Brain microvascular endothelial cell (primary cell): Measurements from ENCODE around the gene TRAF3IP1.
"Not testable (repeated sequence)": the region's sequence is repeated elsewhere in the genome, so short reads cannot be mapped to it uniquely, and the experiment has no call there.

Experiments
- DNase-seq: peaks from one replicate; pipeline ENCODE4 v3.0.0-alpha.2; 2020
- H3K27ac ChIP-seq: fragments of 250-450 bp; sonication (Bioruptor Pico); 2 replicates; pipeline ENCODE4 v1.5.1; 2020; ENCODE audit warnings: mild to moderate bottlenecking, moderate library complexity
- H3K27me3 ChIP-seq: fragments of 250-450 bp; sonication (Bioruptor Pico); replicated peaks from 2 replicates; pipeline ENCODE4 v1.5.1; 2020; ENCODE audit warnings: mild to moderate bottlenecking
- H3K36me3 ChIP-seq: fragments of 250-450 bp; sonication (Bioruptor Pico); replicated peaks from 2 replicates; pipeline ENCODE4 v1.5.1; 2020; ENCODE audit warnings: mild to moderate bottlenecking
- H3K4me3 ChIP-seq: 2 replicates; pipeline ENCODE4 v1.5.1; 2011; ENCODE audit warnings: low read depth, mild to moderate bottlenecking, control low read depth, low read length, moderate library complexity
- CTCF ChIP-seq: IDR thresholded peaks from 2 replicates; pipeline ENCODE4 v1.5.1; 2011; ENCODE audit warnings: low read depth, mild to moderate bottlenecking, moderate library complexity, low read length, control low read depth, inconsistent platforms; ENCODE audit errors: missing control alignments
- in situ Hi-C: cut with HindIII; loops from 2 replicates; pipeline ENCODE4 v1.10.0; 2017; ENCODE audit warnings: low sequenced_read_pairs, low pct_ligation_motif_present

Gene TRAF3IP1

GRCh38 chr2:238322001-238322411 is 1.7 kb downstream of the TRAF3IP1 start:
- no peak overlapping the region for H3K27ac ChIP-seq
- in situ Hi-C loops = no loop called here
- no peak for DNase-seq
- TF ChIP-seq CTCF = no peak
- H3K36me3 ChIP-seq = peaks cover 2% of the 10 kb centered on the region
- H3K27me3 ChIP-seq = no peaks in the 10 kb centered on the region
- no peak overlapping the region for H3K4me3 ChIP-seq

DNA sequence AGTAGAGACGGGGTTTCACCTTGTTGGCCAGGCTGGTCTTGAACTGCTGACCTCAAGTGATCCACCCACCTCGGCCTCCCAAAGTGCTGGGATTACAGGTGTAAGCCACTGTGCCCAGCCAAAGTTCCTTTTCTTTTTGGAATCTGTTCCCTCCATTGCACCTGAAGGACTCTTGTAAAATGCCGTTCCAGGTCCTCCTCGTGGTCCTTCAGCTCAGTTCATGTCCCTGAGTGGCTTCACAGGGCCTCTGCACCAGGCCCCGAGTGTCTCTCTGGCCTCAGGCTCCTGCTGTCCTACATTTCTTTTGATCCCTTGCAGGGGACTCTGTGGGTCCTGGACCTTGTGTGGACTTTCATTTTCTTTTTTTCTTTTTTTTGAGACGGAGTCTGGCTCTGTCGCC is 3.9 kb downstream of the TRAF3IP1 start:
- DNase-seq, H3K36me3 ChIP-seq, H3K27me3 ChIP-seq, H3K4me3 ChIP-seq, H3K27ac ChIP-seq, in situ Hi-C loops: not testable (repeated sequence)

DNA sequence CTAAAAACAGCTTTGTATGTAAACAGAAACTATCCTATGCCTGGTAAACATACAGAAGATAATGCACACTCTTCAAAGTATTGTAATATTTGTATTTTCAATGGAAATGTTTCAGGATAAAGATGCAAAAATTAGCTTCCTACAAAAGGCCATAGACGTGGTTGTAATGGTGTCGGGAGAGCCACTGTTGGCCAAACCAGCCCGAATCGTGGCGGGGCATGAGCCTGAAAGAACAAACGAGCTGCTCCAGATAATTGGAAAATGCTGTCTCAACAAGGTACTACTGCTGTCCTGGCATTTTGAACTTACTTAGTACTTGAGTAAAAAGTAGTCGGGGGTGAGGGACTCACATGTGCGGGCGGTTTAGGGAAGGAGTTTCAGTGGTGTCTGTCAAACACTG is 5.4 kb downstream of the TRAF3IP1 start:
- H3K27me3 ChIP-seq = no peaks in the 10 kb centered on the region
- no peak for DNase-seq
- in situ Hi-C loops = no loop called here
- TF ChIP-seq CTCF = no peak
- no peak overlapping the region for H3K27ac ChIP-seq
- H3K4me3 ChIP-seq = no peak overlapping the region
- H3K36me3 ChIP-seq = peaks cover 6% of the 10 kb centered on the region

DNA sequence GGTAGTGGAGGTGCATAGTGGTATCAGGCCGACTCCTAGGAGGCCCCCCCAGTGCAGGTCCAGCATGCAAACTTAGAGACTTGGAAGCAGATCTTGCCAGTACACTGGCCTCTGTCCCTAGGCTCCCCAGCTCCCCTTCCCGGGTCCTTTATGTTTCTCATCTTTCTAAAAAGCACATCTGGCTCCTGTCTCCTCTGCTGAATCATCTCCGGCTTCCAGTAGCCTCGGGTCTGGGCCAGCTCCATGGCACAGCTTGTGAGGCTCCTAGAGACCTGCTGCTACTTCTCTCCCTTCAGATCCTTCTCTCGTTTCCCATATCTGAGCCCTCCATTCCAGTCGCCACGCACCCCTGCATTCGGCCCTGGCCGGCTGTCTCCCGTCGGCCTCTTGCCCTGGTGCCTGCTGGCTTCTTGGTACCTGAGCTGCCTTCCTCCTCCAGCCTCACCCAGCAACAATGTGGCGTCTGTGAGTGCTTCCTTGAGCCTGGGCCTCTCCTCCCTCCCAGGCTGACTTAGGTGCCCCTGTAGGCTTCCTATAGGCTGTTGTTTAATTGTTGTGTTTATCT is 6.6 kb downstream of the TRAF3IP1 start:
- Histone ChIP-seq H3K4me3 (no peak overlapping the region), H3K27ac (no peak overlapping the region), H3K27me3 (no peaks in the 10 kb centered on the region), H3K36me3 (peaks cover 6% of the 10 kb centered on the region)
- no peak for TF ChIP-seq CTCF
- in situ Hi-C loops = no loop called here
- DNase-seq = no peak

DNA sequence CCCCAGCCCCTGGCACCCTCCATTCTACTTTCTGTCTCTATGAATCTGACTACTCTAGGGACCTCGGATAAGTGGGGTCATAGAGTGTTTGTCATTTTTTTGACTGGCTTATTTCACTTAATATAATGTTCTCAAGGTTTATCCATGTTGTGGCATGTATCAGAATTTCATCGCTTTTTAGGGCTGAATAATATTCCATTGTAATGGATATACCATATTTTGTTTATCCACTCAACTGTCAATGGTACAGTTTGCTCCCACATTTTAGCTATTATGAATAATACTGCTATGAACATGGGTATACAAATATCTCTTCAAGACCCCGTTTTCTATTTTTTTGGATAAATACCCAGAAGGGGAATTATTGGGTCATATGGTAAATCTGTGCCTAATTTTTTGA is 7.4 kb downstream of the TRAF3IP1 start:
- H3K27me3 ChIP-seq = no peaks in the 10 kb centered on the region
- H3K36me3 ChIP-seq = peaks cover 6% of the 10 kb centered on the region
- DNase-seq = no peak
- no peak overlapping the region for H3K27ac ChIP-seq
- no peak overlapping the region for H3K4me3 ChIP-seq
- in situ Hi-C loops = no loop called here
- TF ChIP-seq CTCF = no peak

DNA sequence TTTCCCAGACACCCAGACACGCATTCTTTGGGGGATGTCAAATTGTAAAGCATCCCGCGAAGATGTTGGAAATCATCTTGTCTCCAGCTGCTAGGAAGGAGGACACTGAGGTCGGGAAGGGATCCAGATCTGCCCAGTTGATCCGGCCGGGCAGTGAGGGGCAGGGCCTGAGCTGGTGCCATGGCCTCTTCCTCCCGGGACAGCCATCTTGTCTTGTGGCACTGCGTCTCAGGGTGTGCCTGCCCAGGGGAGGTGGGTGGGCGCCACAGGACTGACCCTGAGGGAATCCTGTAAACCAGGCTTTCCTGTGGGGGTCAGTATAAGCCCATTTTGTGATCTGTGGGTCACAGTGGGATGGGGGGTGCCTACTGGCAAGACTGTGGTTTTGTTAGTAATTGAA is 10.1 kb downstream of the TRAF3IP1 start:
- TF ChIP-seq CTCF = no peak
- Histone ChIP-seq H3K4me3 (no peak overlapping the region), H3K36me3 (peaks cover 4% of the 10 kb centered on the region), H3K27me3 (no peaks in the 10 kb centered on the region), H3K27ac (no peak overlapping the region)
- in situ Hi-C loops = no loop called here
- DNase-seq = no peak
